Measurements from ENCODE around the gene TMEM273. TPM values are rescaled to one million over a fixed set of nuclear protein-coding genes. Genes with fewer than 3 reads are reported as not detected.
A peak's percentile ranks its signal among the peaks of the same experiment; 100 is the strongest.

TMEM273 gene
- total RNA-seq, 6 experiments from 2014 or later = 0.86 to 5.3 (median 2.3) TPM

GRCh38 chr10:49112098-49112497, 76.1 kb downstream of the TMEM273 start:
- peaks cover 0 to 26% (median 4%) of the 10 kb centered on the region in 4 donors for H3K4me1 ChIP-seq
- H3K9me3 ChIP-seq = no peaks in the 10 kb centered on the region
- H3K27ac ChIP-seq = no peak overlapping the region
- no peak for ATAC-seq
- TF ChIP-seq, protein P1, sequence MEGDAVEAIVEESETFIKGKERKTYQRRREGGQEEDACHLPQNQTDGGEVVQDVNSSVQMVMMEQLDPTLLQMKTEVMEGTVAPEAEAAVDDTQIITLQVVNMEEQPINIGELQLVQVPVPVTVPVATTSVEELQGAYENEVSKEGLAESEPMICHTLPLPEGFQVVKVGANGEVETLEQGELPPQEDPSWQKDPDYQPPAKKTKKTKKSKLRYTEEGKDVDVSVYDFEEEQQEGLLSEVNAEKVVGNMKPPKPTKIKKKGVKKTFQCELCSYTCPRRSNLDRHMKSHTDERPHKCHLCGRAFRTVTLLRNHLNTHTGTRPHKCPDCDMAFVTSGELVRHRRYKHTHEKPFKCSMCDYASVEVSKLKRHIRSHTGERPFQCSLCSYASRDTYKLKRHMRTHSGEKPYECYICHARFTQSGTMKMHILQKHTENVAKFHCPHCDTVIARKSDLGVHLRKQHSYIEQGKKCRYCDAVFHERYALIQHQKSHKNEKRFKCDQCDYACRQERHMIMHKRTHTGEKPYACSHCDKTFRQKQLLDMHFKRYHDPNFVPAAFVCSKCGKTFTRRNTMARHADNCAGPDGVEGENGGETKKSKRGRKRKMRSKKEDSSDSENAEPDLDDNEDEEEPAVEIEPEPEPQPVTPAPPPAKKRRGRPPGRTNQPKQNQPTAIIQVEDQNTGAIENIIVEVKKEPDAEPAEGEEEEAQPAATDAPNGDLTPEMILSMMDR (IDR thresholded peaks at IDR 0.05) = no peak
- no peak for TF ChIP-seq POLR2A (IDR thresholded peaks at IDR 0.05)
- no peaks in the 10 kb centered on the region for H3K27me3 ChIP-seq
- no peaks in the 10 kb centered on the region for H3K36me3 ChIP-seq
- no peak for DNase-seq
- no peak overlapping the region for H3K4me3 ChIP-seq
- intact Hi-C loops (cut with DNase I) = no loop called here
- WGBS (ENCODE audit: insufficient coverage, low coverage, low lambda C conversion rate, missing lambda C conversion rate) = 100% methylated on average over 1 of the region's 3 CpGs

DNA sequence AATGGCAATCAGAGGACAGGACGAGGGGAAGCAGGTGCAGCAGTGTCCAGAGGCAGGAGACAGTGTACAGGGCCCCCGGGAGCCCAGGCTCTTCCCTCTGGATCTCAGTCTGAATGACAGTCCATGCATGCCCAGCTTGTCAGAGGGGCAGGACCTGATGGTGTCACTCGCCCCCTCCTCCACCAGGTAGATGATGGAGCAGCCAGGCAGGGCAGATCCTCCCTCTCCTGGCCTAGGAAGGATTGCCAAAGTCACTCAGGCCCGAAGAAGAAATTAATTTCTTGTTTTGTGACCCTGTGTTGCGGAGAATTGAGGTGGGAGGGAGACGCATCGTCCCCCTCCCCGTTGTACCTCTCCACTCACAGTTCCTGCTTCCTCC, 76.9 kb downstream of the TMEM273 start:
- WGBS (ENCODE audit: insufficient coverage, low coverage, low lambda C conversion rate, missing lambda C conversion rate) = 74% methylated on average over 5 of the region's 8 CpGs
- Histone ChIP-seq H3K4me3 (no peak overlapping the region), H3K36me3 (no peaks in the 10 kb centered on the region), H3K27me3 (no peaks in the 10 kb centered on the region), H3K4me1 (peaks cover 0 to 27% (median 8%) of the 10 kb centered on the region in 4 donors), H3K27ac (no peak overlapping the region), H3K9me3 (no peaks in the 10 kb centered on the region)
- ATAC-seq = no peak
- intact Hi-C loops (cut with DNase I) = no loop called here
- TF ChIP-seq POLR2A (IDR thresholded peaks at IDR 0.05) = no peak
- TF ChIP-seq, protein P1 (IDR thresholded peaks at IDR 0.05) = no peak
- no peak for DNase-seq

DNA sequence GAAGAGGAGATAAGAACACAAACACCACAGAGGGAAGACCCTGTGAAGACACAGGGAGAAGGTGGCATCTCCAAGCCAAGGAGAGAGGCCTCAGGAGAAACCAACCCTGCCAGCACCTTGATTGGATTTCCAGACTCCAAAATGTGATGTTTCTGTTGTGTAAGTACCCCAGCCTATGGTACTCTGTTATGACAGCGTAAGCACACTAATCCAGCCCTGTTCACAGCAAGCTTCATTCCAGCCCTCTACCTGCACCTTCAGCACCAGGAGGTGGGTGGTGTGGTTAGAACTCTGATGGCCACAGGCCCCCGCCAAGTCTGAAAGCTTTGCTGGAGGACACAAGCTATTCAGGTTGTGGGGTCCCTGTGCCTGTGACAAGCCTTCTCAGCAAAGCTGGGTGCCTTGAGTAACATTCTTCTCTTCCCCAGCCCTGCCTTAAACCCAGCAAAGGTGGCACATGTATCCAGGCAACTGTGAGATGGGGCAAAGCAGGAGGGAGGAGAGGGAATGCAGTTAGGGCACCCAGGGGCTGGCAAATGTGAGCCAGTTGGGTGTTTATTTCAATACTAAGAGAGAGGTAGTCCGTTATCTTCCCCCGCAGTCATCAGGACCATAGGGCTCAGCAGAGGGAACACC, 77.4 kb downstream of the TMEM273 start:
- H3K4me3 ChIP-seq = no peak overlapping the region
- no peaks in the 10 kb centered on the region for H3K27me3 ChIP-seq
- ATAC-seq (no peak), DNase-seq (no peak)
- TF ChIP-seq, protein P1 (IDR thresholded peaks at IDR 0.05) = no peak
- no peak for TF ChIP-seq POLR2A (IDR thresholded peaks at IDR 0.05)
- H3K9me3 ChIP-seq = no peaks in the 10 kb centered on the region
- intact Hi-C loops (cut with DNase I) = no loop called here
- no peaks in the 10 kb centered on the region for H3K36me3 ChIP-seq
- H3K27ac ChIP-seq = no peak overlapping the region
- WGBS (ENCODE audit: insufficient coverage, low coverage, low lambda C conversion rate, missing lambda C conversion rate) = 96% methylated on average over 4 of the region's 4 CpGs
- H3K4me1 ChIP-seq = peaks cover 0 to 27% (median 12%) of the 10 kb centered on the region in 4 donors

DNA sequence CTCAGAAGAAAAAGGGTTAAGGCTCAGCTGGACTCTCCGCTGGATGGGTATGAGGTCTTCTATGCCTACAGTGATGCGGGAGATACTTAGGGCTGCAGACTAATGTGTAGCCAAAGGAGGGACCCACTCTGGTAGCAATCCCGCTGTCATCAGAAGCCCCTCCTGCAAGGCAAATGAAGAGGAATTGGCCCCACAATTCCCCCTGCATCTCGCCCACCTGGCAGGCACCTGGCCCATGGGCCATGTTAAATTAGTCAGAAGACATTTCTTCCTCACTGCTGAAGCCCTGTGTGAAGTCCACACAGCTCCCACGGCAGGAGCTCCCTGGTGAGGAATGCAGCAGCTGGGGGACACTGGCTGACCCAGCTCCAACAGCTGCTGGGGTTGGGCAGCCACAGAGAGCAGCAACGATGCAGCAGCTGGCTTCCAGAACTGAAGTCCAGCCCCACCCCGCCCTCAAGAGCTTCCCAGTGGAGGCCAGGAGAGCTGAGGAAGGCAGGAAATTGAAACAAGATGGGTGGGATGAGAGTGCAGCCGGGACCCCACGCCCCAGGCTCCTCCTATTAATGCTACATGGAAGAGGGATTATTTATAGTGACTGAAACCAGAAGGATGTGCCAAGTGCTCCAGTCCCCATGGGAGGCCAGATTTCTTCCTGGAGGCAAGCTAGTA, 78.4 kb downstream of the TMEM273 start:
- ATAC-seq (peak in 1 of 4 donors; percentile 9), DNase-seq (no peak)
- H3K4me3 ChIP-seq = no peak overlapping the region

More for the DNA sequence above, 78.4 kb downstream of the TMEM273 start:
- Histone ChIP-seq H3K27me3 (no peaks in the 10 kb centered on the region), H3K36me3 (no peaks in the 10 kb centered on the region), H3K27ac (no peak overlapping the region), H3K9me3 (no peaks in the 10 kb centered on the region), H3K4me1 (peaks cover 0 to 28% (median 12%) of the 10 kb centered on the region in 4 donors)
- WGBS (ENCODE audit: insufficient coverage, low coverage, low lambda C conversion rate, missing lambda C conversion rate) = 67% methylated on average over 4 of the region's 9 CpGs
- intact Hi-C loops (cut with DNase I) = no loop called here
- no peak for TF ChIP-seq POLR2A (IDR thresholded peaks at IDR 0.05)
- TF ChIP-seq, protein P1 (IDR thresholded peaks at IDR 0.05) = no peak
